Measurements from ENCODE around the gene MOAP1.
"Not testable (repeated sequence)": the region's sequence is repeated elsewhere in the genome, so short reads cannot be mapped to it uniquely, and the experiment has no call there.

MOAP1 gene

GRCh38 chr14:93186466-93186865 lies 1.8 kb upstream of the MOAP1 start:
- in situ Hi-C loops (cut with MboI; ENCODE audit: low sequenced_read_pairs): no loop called here

- in situ Hi-C loops (cut with MboI; ENCODE audit: low sequenced_read_pairs): no loop called here
These were observed 638 bp upstream of the MOAP1 start for GRCh38 chr14:93185349-93185720.

- in situ Hi-C loops (cut with MboI; ENCODE audit: low sequenced_read_pairs): no loop called here
These were observed 940 bp downstream of the MOAP1 start for GRCh38 chr14:93183596-93184317.

GRCh38 chr14:93175492-93175891 lies 9.2 kb downstream of the MOAP1 start:
- in situ Hi-C loops (cut with MboI; ENCODE audit: low sequenced_read_pairs): no loop called here

- in situ Hi-C loops (cut with MboI; ENCODE audit: low sequenced_read_pairs): not testable (repeated sequence)
These were observed 10.0 kb downstream of the MOAP1 start for GRCh38 chr14:93174731-93175130.

- in situ Hi-C loops (cut with MboI; ENCODE audit: low sequenced_read_pairs): no loop called here
These were observed 10.7 kb downstream of the MOAP1 start for GRCh38 chr14:93173943-93174395.

- in situ Hi-C loops (cut with MboI; ENCODE audit: low sequenced_read_pairs): no loop called here
These were observed 13.3 kb downstream of the MOAP1 start for GRCh38 chr14:93171376-93171775.

GRCh38 chr14:93170141-93170540 lies 14.6 kb downstream of the MOAP1 start:
- in situ Hi-C loops (cut with MboI; ENCODE audit: low sequenced_read_pairs): not testable (repeated sequence)

GRCh38 chr14:93169619-93170018 lies 15.1 kb downstream of the MOAP1 start:
- in situ Hi-C loops (cut with MboI; ENCODE audit: low sequenced_read_pairs): not testable (repeated sequence)

- in situ Hi-C loops (cut with MboI; ENCODE audit: low sequenced_read_pairs): not testable (repeated sequence)
These were observed 16.1 kb downstream of the MOAP1 start for GRCh38 chr14:93168610-93169009.

GRCh38 chr14:93165271-93166265 lies 19.1 kb downstream of the MOAP1 start:
- in situ Hi-C loops (cut with MboI; ENCODE audit: low sequenced_read_pairs): not testable (repeated sequence)

- in situ Hi-C loops (cut with MboI; ENCODE audit: low sequenced_read_pairs): no loop called here
These were observed 21.1 kb downstream of the MOAP1 start for GRCh38 chr14:93163564-93163963.

GRCh38 chr14:93161411-93161940 lies 23.2 kb downstream of the MOAP1 start:
- in situ Hi-C loops (cut with MboI; ENCODE audit: low sequenced_read_pairs): no loop called here

GRCh38 chr14:93160353-93160801 lies 24.3 kb downstream of the MOAP1 start:
- in situ Hi-C loops (cut with MboI; ENCODE audit: low sequenced_read_pairs): no loop called here

- in situ Hi-C loops (cut with MboI; ENCODE audit: low sequenced_read_pairs): not testable (repeated sequence)
These were observed 24.9 kb downstream of the MOAP1 start for GRCh38 chr14:93159625-93160352.

GRCh38 chr14:93158349-93158748 lies 26.3 kb downstream of the MOAP1 start:
- in situ Hi-C loops (cut with MboI; ENCODE audit: low sequenced_read_pairs): not testable (repeated sequence)

- in situ Hi-C loops (cut with MboI; ENCODE audit: low sequenced_read_pairs): no loop called here
These were observed 27.9 kb downstream of the MOAP1 start for GRCh38 chr14:93156693-93157369.

- in situ Hi-C loops (cut with MboI; ENCODE audit: low sequenced_read_pairs): no loop called here
These were observed 29.0 kb downstream of the MOAP1 start for GRCh38 chr14:93155667-93156066.

- in situ Hi-C loops (cut with MboI; ENCODE audit: low sequenced_read_pairs): no loop called here
These were observed 31.6 kb downstream of the MOAP1 start for GRCh38 chr14:93153121-93153520.

Measured in HL-60/S4 treated with retinoic acid at 250 ng/mL for 4 days and 3 days (cell line).